Thoracic aorta (tissue), 2 donors: ENCODE measurements around the gene ARHGEF6. TPM values are rescaled to one million over a fixed set of nuclear protein-coding genes. Genes with fewer than 3 reads are reported as not detected.

Experiments used
- ATAC-seq: fragments of 150-250 bp; one replicate; pipeline ENCODE4 v1.8.0; 2017; ENCODE audit warnings: low read depth; ENCODE audit not compliant: insufficient number of reproducible peaks, low FRiP score
- DNase-seq: peaks from one replicate; pipeline ENCODE4 v3.0.0-alpha.2; 2020; ENCODE audit warnings: low spot score
- H3K27ac ChIP-seq, 2 donors: fragments of 200-600 bp; sonication (generic); 1 replicate in 1 of 2; 2 replicates in 1 of 2; pipeline ENCODE4 v1.5.1; 2016; ENCODE audit warnings: mild to moderate bottlenecking in 2 of 2, moderate library complexity in 2 of 2
- H3K27me3 ChIP-seq: fragments of 200-600 bp; sonication (generic); replicated peaks from 2 replicates; pipeline ENCODE4 v1.6.0; 2016; ENCODE audit warnings: mild to moderate bottlenecking; ENCODE audit not compliant: insufficient read depth
- H3K36me3 ChIP-seq: fragments of 200-600 bp; sonication (generic); one replicate; pipeline ENCODE4 v1.5.1; 2016
- H3K4me1 ChIP-seq, 2 donors: fragments of 200-600 bp; sonication (generic); 1 replicate in 1 of 2; 2 replicates in 1 of 2; pipeline versions ENCODE4 v1.5.1 to v1.6.0; 2016; ENCODE audit warnings: low read depth in 2 of 2, mild to moderate bottlenecking in 1 of 2; ENCODE audit not compliant: control insufficient read depth in 1 of 2
- H3K4me3 ChIP-seq: fragments of 200-600 bp; sonication (generic); 2 replicates; pipeline ENCODE4 v1.5.1; 2016; ENCODE audit warnings: mild to moderate bottlenecking
- H3K9me3 ChIP-seq: fragments of 200-600 bp; sonication (generic); 2 replicates; pipeline ENCODE4 v1.5.1; 2016
- total RNA-seq, 2 donors: library from RNA; depleted of rRNA; stranded (reverse); fragments of >200 nt; gene quantifications; one replicate each; pipeline versions ENCODE4 v1.1.0 to v1.2.3, GENCODE V29; 2016
- TF ChIP-seq, protein P1 (sequence below): fragments of 200-600 bp; sonication (generic); IDR thresholded peaks from one replicate; pipeline ENCODE4 v1.5.1; 2019; ENCODE audit warnings: antibody characterized with exemption

The ARHGEF6 gene
- total RNA-seq, 2 donors from 2014 or later = 25.7 to 34.8 TPM

GRCh38 chrX:136750364-136750763 is 30.4 kb downstream of the ARHGEF6 start:
- Histone ChIP-seq H3K4me3 (no peak overlapping the region), H3K27me3 (no peaks in the 10 kb centered on the region), H3K27ac (no peak overlapping the region), H3K9me3 (no peaks in the 10 kb centered on the region), H3K36me3 (no peaks in the 10 kb centered on the region), H3K4me1 (peaks cover 0 to 21% of the 10 kb centered on the region in 2 donors)
- ATAC-seq (no peak), DNase-seq (no peak)
- TF ChIP-seq, protein P1, sequence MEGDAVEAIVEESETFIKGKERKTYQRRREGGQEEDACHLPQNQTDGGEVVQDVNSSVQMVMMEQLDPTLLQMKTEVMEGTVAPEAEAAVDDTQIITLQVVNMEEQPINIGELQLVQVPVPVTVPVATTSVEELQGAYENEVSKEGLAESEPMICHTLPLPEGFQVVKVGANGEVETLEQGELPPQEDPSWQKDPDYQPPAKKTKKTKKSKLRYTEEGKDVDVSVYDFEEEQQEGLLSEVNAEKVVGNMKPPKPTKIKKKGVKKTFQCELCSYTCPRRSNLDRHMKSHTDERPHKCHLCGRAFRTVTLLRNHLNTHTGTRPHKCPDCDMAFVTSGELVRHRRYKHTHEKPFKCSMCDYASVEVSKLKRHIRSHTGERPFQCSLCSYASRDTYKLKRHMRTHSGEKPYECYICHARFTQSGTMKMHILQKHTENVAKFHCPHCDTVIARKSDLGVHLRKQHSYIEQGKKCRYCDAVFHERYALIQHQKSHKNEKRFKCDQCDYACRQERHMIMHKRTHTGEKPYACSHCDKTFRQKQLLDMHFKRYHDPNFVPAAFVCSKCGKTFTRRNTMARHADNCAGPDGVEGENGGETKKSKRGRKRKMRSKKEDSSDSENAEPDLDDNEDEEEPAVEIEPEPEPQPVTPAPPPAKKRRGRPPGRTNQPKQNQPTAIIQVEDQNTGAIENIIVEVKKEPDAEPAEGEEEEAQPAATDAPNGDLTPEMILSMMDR = no peak

- Histone ChIP-seq H3K27me3 (no peaks in the 10 kb centered on the region), H3K27ac (no peak overlapping the region), H3K4me3 (no peak overlapping the region), H3K9me3 (no peaks in the 10 kb centered on the region), H3K36me3 (peaks cover 3% of the 10 kb centered on the region), H3K4me1 (peaks cover 0 to 12% of the 10 kb centered on the region in 2 donors)
- no peak for DNase-seq
- TF ChIP-seq, protein P1 = no peak
- no peak for ATAC-seq
Observed at GRCh38 chrX:136747003-136747986, 33.4 kb downstream of the ARHGEF6 start.

GRCh38 chrX:136745215-136746173 is 35.2 kb downstream of the ARHGEF6 start:
- TF ChIP-seq, protein P1 = no peak
- no peaks in the 10 kb centered on the region for H3K9me3 ChIP-seq
- DNase-seq (no peak), ATAC-seq (no peak)
- H3K4me3 ChIP-seq = no peak overlapping the region
- H3K36me3 ChIP-seq = peaks cover 3% of the 10 kb centered on the region
- H3K4me1 ChIP-seq = peaks cover 0 to 12% of the 10 kb centered on the region in 2 donors
- no peak overlapping the region for H3K27ac ChIP-seq
- H3K27me3 ChIP-seq = no peaks in the 10 kb centered on the region

DNA sequence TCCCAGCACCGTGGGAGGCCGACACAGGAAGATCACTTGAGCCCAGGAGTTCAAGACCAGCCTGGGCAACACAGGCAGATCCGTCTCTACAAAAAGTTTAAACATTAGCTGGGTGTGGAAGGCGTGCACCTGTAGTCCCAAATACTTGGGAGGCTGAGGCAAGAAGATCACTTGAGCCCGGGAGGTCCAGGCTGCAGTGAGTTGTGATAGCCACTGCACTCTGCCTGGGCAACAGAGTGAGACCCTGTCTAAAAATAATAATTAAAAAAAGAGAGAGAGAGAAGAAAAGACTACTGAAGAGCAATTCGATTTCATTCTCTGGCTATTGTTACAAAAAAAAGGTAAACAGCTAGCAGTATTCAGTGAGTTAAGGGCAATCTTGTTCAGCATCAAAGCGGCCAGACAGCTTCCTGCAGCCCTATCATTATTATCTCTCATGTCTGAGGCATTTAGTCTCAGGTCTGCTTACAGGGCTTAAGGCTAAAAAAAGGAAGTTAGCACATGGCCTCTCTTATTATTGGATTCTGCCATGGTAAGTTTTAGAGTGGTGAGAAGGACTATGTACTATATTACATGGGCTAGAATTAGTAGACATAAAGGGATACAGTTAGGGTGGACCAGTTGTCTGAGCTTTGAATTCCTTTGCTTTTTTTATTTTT is 37.9 kb downstream of the ARHGEF6 start:
- H3K4me1 ChIP-seq = peaks cover 0 to 12% of the 10 kb centered on the region in 2 donors
- H3K4me3 ChIP-seq = no peak overlapping the region
- H3K27ac ChIP-seq = no peak overlapping the region
- DNase-seq = no peak
- peaks cover 3% of the 10 kb centered on the region for H3K36me3 ChIP-seq
- no peak for ATAC-seq
- H3K9me3 ChIP-seq = no peaks in the 10 kb centered on the region
- no peaks in the 10 kb centered on the region for H3K27me3 ChIP-seq
- TF ChIP-seq, protein P1 = no peak
